ENCODE measurements around the gene TSR1. TPM values are rescaled to one million over a fixed set of nuclear protein-coding genes. Genes with fewer than 3 reads are reported as not detected.

Gene TSR1
- total and polyA plus RNA-seq, 9 donors: 11.3 to 31.0 (median 23.2) TPM

- H3K4me3 ChIP-seq: no peak overlapping the region
- no peaks in the 10 kb centered on the region for H3K36me3 ChIP-seq
- 90 to 93% (median 93%) methylated on average over 30 of the region's 30 CpGs for WGBS, 3 donors
- DNase-seq: no peak
- no peaks in the 10 kb centered on the region for H3K4me1 ChIP-seq (ENCODE audit: insufficient read depth)
- no peaks in the 10 kb centered on the region for H3K27me3 ChIP-seq
- no peaks in the 10 kb centered on the region for H3K9me3 ChIP-seq
- H3K27ac ChIP-seq: no peak overlapping the region
- intact Hi-C loops (cut with DNase I): loop anchor here in 1 of 4 donors (5.0 kb wide), 1 partner anchor 441 kb away; no protein-coding TSS in a partner anchor
- TF ChIP-seq POLR2A (IDR thresholded peaks at IDR 0.05) (no peak), EP300 (IDR thresholded peaks at IDR 0.05) (no peak), CTCF (IDR thresholded peaks at IDR 0.05) (no peak)
Measured at GRCh38 chr17:2371183-2372130, 35.2 kb upstream of the TSR1 start.

- Histone ChIP-seq H3K4me3 (no peak overlapping the region), H3K9me3 (no peaks in the 10 kb centered on the region), H3K27ac (no peak overlapping the region), H3K4me1 (ENCODE audit: insufficient read depth) (no peaks in the 10 kb centered on the region), H3K36me3 (no peaks in the 10 kb centered on the region), H3K27me3 (no peaks in the 10 kb centered on the region)
- WGBS, 3 donors: 77 to 91% (median 85%) methylated on average over 10 to 11 of the region's 11 CpGs
- intact Hi-C loops (cut with DNase I): loop anchor here in 1 of 4 donors (5.0 kb wide), 1 partner anchor 442 kb away; no protein-coding TSS in a partner anchor
- DNase-seq: peak in 1 of 5 donors; percentile 22
- TF ChIP-seq EP300 (IDR thresholded peaks at IDR 0.05): no peak
- TF ChIP-seq POLR2A (IDR thresholded peaks at IDR 0.05): no peak
- no peak for TF ChIP-seq CTCF (IDR thresholded peaks at IDR 0.05)
Measured at GRCh38 chr17:2370211-2370589, 33.9 kb upstream of the TSR1 start.

- no peak for DNase-seq
- H3K4me3 ChIP-seq: no peak overlapping the region
- intact Hi-C loops (cut with DNase I): loop anchor here in 2 of 4 donors (5.0 to 10.0 kb wide), 2 partner anchors 45 to 443 kb away; no protein-coding TSS in a partner anchor
- no peak overlapping the region for H3K27ac ChIP-seq
- 50 to 61% (median 61%) methylated on average over 17 to 20 of the region's 20 CpGs for WGBS, 3 donors
- H3K9me3 ChIP-seq: no peaks in the 10 kb centered on the region
- H3K4me1 ChIP-seq (ENCODE audit: insufficient read depth): no peaks in the 10 kb centered on the region
- no peaks in the 10 kb centered on the region for H3K36me3 ChIP-seq
- no peaks in the 10 kb centered on the region for H3K27me3 ChIP-seq
- TF ChIP-seq POLR2A (IDR thresholded peaks at IDR 0.05): no peak
- TF ChIP-seq CTCF (IDR thresholded peaks at IDR 0.05): no peak
- no peak for TF ChIP-seq EP300 (IDR thresholded peaks at IDR 0.05)
Measured at GRCh38 chr17:2369551-2370210, 33.4 kb upstream of the TSR1 start.

- H3K36me3 ChIP-seq: no peaks in the 10 kb centered on the region
- no peak overlapping the region for H3K27ac ChIP-seq
Measured at GRCh38 chr17:2369039-2369438, 32.8 kb upstream of the TSR1 start.

More at GRCh38 chr17:2369039-2369438, 32.8 kb upstream of the TSR1 start:
- intact Hi-C loops (cut with DNase I): loop anchor here in 1 of 4 donors (10.0 kb wide), 1 partner anchor 46 kb away; no protein-coding TSS in a partner anchor
- 71 to 77% (median 71%) methylated on average over 5 of the region's 5 CpGs for WGBS, 3 donors
- H3K9me3 ChIP-seq: no peaks in the 10 kb centered on the region
- no peak overlapping the region for H3K4me3 ChIP-seq
- no peaks in the 10 kb centered on the region for H3K27me3 ChIP-seq
- no peak for DNase-seq
- TF ChIP-seq POLR2A (IDR thresholded peaks at IDR 0.05) (no peak), CTCF (IDR thresholded peaks at IDR 0.05) (no peak), EP300 (IDR thresholded peaks at IDR 0.05) (no peak)
- H3K4me1 ChIP-seq (ENCODE audit: insufficient read depth): no peaks in the 10 kb centered on the region

Data from ovary (tissue), 9 donors.